Stimulated activated CD4-positive, alpha-beta T cell treated with anti-CD3 and anti-CD28 coated beads, Interleukin-12 subunit alpha, Interleukin-12 subunit beta, amount 100 ng/mL, for 24 hours (primary cell): ENCODE results near the gene UBE2O.

Experiments used
- DNase-seq, 2 experiments: peaks; one replicate each; pipeline ENCODE4 v3.0.0-alpha.2; 2020; ENCODE audit warnings: low read depth in 2 of 2

The UBE2O gene

DNA sequence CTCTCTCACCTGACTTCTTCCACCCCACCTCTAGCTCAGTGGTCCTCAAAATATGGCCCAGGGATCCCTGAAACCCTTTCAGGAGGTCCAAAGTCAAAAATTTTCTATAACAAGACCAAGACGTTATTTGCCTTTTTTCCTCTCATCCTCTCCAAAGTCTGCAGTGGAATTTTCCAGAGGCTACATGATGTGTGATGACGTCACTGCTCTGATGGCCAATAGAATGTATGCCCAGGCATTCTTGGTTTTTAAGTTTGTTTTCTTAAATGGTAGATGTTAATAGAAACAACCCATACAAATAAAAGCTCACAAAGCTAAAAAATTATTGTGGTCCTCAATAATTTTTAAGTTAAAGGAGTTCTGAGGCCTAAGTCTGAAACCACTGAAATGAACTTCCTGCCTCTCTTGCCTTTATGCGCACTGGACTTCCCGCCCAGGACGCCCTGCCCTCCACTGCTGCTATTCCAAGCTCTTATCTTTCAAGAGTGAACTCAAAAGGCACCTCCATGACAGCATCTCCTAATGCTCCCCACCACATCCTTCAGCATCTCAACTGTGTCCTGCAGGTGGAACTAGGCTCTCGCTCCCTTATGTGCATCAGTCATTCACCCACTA is 13.5 kb downstream of the UBE2O start:
- no peak for DNase-seq

DNA sequence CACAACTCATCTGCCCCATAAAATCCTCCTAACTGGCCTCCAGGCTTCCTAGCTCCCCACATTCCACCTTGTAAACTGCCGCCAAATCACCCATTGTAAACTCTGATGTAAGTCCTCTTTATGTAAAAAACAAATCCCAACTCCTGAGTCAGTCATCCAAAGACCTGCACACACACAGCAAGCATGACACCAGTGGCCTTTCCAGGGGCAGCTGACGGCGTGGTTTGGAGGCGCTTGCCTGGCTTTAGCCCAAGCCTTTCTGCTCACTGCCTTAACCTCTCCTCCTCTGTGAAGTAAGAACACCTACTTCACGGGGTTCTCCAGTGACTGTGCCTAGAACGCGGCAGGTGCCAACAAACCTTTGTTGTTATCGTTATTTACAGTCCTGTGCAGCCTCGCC is 14.0 kb downstream of the UBE2O start:
- no peak for DNase-seq

DNA sequence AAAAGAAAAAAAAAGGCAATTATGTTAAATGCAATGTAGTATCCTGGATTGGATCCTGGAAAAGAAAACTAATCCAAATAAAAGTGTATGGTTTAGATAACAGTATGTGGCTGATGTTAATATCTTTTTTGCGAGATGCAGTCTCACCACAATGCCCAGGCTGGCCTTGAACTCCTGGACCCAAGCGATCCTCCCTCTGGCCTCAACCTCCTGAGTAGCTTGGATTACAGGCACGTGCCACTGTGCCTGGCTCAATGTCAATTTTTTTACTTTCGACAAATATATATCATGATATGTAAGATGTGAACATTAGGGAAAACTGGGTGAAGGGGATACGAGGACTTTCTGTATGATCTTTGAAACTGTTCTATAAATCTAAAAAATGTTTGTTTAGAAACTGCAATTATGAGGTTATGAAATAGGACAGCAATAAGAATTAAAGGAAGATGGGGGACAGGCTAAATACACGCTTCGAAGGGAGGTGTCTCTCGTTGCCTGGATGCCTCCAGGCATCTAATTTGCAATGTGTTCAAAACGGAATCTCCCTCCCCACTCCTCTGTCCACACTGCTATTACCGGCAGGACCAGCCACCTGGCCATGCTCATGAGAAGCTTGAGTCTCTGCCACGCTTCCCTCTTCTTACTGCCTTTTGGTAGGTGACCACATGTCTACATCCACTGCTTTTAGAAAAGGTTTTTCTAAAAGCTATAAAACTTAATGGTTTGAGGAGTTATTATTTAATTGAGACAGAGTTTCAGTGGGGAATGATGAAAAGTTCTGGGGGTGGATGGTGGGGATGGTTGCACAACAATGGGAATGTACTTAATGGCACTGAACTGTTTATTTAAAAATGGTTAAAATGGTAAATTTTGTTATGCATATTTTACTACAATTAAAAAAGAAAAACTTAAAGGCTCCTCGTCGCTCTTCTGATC is 15.2 kb downstream of the UBE2O start:
- DNase-seq: no peak

DNA sequence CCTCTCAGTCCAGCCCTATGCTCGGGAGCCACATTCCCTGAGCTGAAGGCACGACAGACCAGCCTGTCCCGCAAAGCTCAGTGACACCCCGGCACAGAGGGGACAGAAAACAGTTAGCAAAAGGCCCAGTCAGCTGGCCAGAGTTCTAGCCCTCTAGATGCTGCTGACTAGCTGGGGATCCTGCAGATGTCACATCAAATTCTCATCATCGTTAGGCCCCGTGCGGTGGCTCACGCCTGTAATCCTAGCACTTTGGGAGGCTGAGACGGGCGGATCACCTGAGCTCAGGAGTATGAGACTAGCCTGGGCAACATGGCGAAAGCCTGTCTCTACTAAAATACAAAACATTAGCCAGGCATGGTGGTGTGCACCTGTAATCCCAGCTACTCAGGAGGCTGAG is 17.2 kb downstream of the UBE2O start:
- no peak for DNase-seq

DNA sequence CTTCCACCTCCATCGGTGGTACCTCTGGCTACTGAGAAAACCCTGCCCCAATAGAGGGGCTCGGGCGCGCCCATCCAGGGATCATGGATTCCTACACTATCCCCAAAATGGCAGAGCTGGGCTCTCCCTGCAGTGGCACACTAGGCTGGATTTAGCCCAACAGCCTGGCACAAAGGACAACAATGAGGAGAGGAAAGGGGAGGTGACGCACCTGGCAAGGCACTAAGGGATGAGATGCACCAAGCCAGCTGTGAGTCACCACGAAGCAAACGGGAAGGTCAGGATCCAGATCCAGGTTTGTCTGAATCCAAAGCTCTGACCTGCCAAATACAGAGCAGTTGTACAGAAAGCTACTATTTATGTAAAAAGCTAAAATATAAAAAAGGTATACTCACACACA is 18.1 kb downstream of the UBE2O start:
- DNase-seq: no peak

DNA sequence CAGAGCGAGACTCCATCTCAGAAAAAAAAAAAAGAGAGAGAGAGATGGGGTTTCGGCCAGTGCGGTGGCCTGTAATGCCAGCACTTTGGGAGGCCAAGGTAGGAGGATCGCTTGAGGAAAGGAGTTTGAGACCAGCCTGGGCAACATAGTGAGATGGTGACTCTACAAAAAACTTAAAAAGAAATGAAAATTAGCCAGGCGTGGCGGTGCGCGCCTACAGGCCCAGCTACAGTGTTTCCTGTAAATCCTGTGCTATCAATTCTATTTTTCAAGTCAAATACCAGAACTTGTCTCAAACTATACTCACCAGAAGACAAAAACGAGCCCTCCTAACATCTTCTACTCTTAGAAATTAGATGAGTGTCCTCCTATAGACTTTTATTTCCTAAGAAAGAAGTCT is 19.3 kb downstream of the UBE2O start:
- DNase-seq: no peak

DNA sequence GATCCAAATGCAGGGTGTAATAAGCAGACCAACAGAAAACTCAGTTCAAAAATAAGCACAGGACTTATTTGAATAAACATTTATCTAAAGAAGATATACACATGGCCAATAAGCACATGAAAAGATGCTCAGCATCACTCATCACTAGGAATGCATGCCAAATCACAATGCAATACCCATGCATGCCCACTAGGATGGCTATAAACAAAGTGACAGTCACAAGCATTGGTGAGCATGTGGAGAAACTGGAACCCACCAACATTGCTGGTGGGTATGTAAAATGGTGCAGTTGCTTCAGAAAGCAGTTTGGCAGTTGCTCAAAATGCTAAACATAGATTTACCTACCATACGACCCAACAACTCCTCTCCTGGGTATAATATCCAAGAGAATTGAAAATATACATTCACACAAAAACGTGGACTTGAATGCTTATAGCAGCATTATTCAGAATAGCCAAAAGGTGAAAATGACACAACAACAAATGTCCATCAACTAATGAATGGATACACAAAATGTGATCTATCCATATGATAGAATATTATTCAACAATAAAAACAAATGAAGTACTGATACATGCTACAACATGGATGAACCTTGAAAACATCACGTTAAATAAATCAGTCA is 20.1 kb downstream of the UBE2O start:
- DNase-seq: no peak

DNA sequence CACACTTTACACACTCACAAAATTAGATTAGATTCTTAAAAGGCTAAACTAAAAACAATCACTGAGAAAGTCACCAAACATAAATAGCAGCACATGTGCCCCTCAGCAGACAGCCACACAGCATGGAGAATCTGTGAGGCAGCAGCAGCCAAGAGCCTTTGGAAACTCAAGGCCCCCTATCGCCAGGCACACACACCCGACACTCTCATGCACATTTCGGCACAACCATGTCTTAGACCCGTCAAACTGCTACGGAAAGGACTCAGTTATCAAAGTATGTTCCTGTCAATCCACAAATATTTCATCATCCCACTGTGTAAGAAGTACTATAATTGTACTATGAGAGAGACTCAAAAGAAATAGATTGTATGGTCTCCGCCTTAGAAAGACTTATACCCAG is 20.9 kb downstream of the UBE2O start:
- DNase-seq: no peak

DNA sequence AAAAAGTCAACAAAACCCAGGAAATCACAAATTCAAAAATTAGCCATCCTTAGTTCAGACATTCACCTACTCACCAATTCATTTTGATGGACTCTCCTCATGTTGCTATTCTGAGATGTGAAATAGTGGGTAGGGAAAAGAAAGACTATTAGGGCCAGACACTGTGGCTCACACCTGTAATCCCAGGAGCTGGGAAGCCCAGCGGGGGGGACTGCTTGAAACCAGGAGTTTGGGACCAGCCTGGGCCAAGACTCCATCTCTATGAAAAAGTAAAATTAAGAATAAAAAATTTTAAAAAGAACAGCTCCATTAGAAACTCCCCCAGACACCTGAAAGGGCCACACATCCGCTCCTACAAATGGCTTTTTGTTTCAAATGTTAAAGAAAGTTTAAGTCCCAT is 21.4 kb downstream of the UBE2O start:
- no peak for DNase-seq

DNA sequence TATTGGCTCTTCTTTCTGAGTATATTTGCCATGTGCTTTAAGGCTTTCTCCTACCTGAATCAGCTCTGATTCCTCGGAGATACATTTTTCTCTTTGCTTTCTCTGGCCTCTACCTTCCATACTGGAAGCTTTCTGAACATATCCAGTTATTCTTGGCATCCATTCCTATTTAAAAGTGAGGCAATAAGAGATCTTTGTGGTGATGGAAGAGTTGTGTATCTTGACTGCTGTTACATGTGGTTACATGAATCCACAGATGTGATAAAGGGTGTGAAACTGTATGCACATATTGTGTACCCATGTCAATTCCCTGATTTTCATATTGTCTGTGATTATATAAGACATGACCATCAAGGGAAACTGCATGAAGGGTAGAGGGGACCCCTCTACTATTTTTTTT is 24.4 kb downstream of the UBE2O start:
- DNase-seq: no peak

DNA sequence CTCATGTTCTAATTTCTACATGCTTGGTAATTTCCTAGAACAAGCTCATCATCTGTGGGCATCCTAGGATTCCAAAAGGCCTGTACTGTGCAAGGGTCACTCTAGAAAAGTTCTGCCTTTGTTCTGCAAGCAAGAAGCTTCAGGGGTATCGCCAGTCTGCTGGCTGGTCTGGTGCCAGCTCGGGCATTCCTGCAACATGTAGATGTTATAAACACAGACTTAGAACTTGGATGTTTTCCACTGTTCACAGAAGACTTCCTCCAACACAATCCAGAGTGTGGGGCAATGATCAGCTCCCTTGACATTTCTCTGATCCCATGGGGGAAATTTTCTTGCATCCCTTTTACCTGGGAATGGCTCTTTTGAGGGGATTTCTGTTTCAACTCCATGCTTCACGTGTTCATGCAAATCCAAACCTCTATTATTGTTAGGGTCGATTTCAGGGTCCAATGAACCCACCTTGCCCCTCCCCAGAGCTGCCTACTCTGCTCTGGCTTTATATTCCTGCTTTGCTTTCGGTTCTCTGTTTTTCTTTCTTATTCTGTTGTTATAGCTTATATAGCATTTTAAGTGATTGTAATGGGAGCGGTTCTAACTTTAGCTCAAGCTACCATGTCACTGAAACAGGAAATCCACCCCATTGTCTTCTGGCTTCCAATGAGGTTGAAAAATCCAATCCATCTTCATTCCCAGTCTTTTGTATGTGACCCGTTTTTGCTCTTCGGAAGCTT is 25.3 kb downstream of the UBE2O start:
- no peak for DNase-seq

DNA sequence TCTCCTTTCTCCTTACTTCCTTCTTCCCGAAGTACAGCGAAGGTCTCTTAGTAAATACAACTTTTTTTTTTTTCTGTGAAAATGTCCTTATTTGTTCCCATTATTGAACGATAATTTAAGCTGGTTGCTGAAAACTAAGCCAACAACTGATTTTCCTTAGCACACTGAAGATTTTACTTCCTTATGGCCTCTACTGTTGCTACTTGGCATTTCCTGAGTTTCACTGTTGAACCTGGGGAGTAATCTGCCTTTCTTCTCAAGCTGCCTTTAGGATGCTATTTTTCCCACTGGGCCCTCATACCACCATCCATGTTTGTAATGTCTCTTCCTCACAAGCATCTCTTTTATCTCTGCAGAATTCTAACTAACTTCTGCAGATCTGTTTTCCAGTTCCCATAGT is 26.1 kb downstream of the UBE2O start:
- DNase-seq: no peak

DNA sequence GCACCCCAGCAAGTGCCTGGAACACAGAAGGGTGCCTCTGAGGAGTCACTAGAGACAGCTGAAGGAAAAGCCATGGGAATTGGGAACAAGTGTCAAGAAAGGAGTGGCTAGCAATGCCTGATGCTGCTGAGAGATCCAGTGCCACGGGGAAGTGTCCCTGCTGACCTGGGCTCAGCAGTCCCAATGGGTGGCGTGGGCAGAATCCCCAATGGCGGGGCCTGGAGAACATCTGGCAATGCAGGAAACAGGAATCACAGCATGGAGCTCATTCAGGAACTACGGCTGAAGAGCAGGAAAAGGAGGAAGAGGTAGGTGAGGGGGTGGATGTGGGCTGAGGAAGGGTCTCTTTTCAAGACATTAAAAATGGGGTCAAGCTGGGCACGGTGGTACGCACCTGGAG is 30.1 kb downstream of the UBE2O start:
- no peak for DNase-seq

DNA sequence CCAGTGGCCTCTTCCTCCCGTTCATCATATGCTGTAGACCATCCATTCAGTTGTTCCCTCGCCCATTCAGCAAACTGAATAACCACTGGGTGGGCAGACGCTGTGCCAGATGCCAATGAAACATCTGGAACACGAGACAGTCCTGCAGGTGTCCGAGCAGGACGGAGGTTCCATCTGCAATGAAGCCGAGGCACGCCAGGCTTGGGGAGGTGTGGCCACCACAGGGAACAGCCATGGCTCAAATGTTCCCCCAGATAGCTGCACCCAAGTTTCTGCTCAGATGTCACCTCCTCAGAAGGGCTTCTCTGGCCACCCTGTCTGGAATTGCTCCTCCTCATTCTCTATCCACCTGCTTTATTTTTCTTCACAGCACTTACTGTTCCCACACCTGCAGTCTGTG is 30.5 kb downstream of the UBE2O start:
- DNase-seq: no peak

DNA sequence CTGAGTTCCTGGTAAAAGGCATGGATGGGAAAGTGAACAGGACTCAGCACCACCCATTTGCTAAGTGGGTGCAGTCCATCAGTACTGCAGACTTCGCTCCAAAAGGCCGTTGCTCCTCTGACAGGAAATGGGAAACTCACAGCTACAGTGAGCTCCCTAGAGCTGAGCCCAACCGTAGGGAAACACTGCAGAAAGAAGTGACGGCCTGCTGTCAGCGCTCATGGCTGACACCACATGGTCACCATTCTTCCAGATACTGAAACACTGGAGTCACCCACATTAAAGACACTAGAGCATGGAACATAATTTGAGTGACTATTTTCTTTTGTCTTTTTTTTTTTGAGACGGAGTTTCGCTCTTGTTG is 31.9 kb downstream of the UBE2O start:
- DNase-seq: no peak

DNA sequence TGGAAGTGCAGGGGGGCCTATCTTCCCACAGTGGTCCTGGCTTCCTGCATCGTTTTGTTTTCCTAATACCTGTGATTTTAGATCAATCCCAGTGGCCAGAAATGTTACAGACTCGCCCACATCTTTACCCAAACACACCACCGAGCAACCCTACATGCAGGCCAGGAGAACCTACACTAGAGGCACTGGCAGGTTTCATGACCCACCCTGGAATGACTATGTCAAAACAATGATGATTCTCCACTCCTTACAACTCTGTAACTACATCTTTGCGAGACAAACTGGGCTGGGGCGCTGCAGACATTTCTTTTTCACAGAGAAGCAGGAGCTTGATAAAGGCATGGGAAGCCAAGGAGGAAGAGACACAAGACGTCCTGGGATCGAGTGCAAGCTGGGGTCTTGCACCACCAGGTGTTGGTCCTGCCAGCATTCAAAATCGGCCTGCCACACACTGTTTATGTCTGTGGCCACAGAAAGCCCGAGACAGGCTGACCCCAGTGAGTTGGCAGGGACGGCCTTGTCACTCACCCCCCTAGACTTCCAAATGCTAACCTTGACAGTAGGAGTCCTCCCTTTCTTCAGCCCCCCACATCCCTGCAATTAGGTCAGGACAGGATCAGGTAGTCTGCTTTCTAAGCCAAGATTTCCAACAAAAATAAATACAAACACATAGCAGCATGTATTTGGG is 32.5 kb downstream of the UBE2O start:
- DNase-seq: no peak

DNA sequence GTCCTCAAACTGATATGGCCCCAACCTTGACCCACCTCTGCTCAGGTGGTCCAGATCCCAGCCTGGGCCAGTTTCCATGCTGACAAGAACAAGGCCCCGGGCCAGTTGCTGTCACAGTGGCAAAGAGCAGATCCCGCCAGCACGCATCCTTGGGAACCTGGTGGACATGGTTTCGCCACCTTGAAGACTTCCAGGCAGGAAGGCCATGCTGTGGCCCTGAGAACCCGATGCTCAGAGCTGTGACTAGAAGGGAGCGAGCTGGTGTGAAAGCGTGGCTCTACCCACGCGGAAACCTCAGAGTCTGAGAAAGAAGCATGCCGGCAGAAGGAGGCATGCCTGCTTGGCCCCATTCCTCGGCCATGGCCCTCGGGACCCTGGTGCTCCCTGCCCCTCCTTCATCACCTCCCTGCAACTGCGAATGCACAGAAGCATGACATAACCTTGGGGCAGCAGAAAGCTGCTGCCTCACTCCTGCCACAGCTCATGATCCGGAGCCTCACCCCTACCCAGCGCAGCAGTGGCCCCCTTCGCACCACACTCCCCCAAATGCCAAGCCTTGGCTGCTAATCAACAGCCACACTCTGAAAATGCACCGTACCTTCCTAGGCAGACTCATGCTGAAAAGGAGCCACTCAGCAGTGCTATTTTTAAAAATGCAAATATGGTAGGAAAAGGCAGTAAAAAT is 33.2 kb downstream of the UBE2O start:
- DNase-seq: no peak

DNA sequence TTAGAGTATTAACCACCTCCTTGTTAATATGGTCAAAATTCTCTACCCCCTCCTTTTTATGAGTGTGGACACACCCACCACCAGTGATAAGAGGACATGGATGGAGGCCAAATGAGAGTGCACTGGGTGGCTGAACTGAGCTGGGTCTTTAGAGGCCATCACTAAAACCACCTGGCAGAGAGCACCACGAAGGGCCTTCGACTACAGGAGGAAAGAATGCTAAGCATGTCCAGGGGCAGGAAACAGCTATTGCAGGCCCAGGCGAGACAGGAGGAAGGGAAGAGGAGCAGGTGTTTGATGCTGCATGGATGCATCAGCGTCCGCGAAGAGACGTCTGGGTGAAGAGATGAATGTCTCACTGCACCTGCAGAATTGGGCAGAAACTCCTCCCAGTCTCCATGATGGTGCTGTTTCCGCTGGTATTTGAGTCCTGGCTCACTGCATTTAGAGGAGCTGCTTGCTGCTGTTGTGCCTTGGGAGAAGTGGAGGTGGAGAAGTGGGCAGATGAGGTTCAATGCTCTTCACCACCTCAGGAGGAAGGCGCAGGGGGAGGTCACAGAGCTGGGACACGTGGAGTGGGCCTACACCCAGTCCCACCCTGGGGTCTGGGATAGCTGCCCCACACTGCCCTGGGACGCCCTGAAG is 35.3 kb downstream of the UBE2O start:
- no peak for DNase-seq

DNA sequence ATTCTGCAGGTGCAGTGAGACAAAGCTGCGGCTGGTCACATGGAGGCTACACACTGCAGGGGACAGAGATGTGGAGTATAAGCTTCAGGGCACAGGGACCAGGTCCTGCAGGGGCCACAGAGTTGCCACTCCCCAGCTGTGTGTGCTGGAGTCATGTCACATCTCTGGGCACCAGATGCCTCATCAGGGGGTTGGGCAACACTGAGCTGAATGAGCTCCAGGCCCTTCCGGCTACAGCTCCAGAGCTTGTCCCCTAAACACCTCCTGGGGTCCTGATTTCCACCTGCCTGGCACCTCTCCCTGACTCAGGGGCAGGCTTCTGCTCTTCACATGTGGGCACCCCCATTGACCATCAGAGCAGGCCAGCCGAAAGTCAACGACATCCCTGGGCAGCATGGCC is 36.1 kb downstream of the UBE2O start:
- no peak for DNase-seq

DNA sequence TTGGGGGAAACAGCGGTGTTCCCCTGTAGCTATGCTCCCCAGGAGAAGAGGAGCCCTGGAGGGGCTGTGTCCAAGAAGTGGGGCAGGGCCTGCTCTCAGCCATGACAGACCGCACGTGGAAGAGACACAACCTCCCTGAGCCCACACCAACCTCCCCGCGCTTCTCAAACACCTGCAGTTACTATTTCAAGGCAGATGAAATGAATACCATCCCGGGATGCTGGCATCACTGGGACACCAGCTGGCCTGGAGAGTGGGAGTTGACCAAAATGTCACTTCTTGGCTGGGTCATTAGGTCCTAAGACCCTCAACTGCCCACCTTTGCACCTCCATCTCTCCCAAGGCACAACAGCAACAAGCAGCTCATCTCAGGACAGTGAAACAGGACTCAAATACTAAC is 36.5 kb downstream of the UBE2O start:
- DNase-seq: no peak

DNA sequence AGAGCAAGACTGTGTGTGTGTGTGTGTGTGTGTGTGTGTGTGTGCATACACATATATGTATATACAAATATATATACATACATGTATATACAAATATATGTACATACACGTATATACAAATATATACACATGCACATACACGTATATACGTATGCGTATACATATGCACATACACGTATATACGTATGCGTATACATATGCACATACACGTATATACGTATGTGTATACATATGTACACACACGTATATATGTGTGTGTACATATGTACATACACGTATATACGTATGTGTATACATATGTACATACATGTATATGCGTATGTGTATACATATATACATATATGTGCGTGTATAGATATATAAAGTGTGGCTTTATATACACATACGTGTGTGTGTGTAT is 37.2 kb downstream of the UBE2O start:
- DNase-seq: no peak
